ENCODE measurements around the gene CALML5.

DNA sequence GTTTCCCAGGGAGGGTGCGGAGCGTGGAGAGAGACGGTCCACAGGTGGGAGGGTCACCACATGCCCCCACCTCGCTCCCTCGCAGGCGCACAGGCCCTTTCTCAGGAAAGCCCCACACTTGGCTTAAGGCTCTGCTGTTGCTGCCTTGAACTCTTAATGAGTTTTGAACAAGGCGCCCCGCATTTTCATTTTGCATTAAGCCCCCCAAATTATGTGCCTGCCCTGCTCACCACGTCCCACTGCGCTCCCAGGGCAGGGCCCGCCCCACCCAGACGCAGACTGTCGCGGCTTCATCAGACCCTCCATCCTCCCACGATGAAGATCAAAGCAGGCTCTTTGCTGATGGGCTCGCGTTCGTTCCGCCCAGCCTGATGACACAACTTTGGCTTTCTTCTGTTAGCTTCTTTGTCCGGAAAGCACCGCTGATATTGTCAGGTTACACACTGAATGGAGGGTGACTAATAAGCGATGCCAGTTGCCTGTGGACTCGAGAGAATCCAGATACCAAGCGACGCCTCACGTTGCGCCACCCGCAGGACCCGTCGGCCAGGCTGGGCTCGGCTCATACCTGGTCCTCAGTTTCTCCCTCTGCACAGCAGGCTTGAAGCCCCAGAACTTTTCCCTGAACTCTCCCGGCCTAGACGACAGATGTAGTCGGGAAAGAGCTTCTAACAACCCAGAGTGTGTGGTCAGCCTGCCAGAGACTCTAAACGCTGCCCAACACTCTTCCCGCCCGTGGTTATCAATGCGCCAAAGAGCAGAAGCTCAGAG, 34.9 kb upstream of the CALML5 start:
- TF ChIP-seq, protein P1, sequence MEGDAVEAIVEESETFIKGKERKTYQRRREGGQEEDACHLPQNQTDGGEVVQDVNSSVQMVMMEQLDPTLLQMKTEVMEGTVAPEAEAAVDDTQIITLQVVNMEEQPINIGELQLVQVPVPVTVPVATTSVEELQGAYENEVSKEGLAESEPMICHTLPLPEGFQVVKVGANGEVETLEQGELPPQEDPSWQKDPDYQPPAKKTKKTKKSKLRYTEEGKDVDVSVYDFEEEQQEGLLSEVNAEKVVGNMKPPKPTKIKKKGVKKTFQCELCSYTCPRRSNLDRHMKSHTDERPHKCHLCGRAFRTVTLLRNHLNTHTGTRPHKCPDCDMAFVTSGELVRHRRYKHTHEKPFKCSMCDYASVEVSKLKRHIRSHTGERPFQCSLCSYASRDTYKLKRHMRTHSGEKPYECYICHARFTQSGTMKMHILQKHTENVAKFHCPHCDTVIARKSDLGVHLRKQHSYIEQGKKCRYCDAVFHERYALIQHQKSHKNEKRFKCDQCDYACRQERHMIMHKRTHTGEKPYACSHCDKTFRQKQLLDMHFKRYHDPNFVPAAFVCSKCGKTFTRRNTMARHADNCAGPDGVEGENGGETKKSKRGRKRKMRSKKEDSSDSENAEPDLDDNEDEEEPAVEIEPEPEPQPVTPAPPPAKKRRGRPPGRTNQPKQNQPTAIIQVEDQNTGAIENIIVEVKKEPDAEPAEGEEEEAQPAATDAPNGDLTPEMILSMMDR (IDR thresholded peaks at IDR 0.05) = no peak
- no peak for TF ChIP-seq POLR2A (IDR thresholded peaks at IDR 0.05)

Data from breast epithelium (tissue), 3 donors.